Motor neuron (in vitro differentiated cells): Measurements from ENCODE around the gene POMT1. TPM values are rescaled to one million over a fixed set of nuclear protein-coding genes. Genes with fewer than 3 reads are reported as not detected.

ENCODE experiments used
- ATAC-seq, 8 experiments: fragments of 200-7000 bp; cut with Tn5 transposase; replicated peaks in 6 of 8; 2 replicates each; pipeline ENCODE4 v1.8.0; 2021; ENCODE audit warnings: mild to moderate bottlenecking in 8 of 8, moderate library complexity in 8 of 8
- H3K27ac ChIP-seq, 2 donors: fragments of 250-450 bp; sonication (Bioruptor Pico); 2 replicates each; pipeline ENCODE4 v1.9.0; 2021; ENCODE audit warnings: antibody characterized with exemption in 2 of 2, mild to moderate bottlenecking in 2 of 2, moderate library complexity in 1 of 2
- H3K4me1 ChIP-seq, 2 donors: fragments of 250-450 bp; sonication (Bioruptor Pico); replicated peaks in 1 of 2; 2 replicates each; pipeline ENCODE4 v1.6.1; 2021; ENCODE audit warnings: antibody characterized with exemption in 2 of 2, mild to moderate bottlenecking in 2 of 2, moderate library complexity in 1 of 2
- H3K4me3 ChIP-seq, 5 donors: fragments of 250-450 bp; sonication (Bioruptor Pico); 2 replicates each; pipeline ENCODE4 v1.9.0; 2021; ENCODE audit warnings: antibody characterized with exemption in 5 of 5, mild to moderate bottlenecking in 5 of 5, moderate library complexity in 4 of 5
- WGBS, 10 experiments: fragments of 450-650 bp; shearing (Covaris generic); methylation state at CpG; one replicate each; pipeline ENCODE4 v1.0.0; 2022; 5-methylcytosine and 5-hydroxymethylcytosine counted together
- in situ Hi-C, 9 experiments: fragments of 400-800 bp; cut with MboI; loops; one replicate each; pipeline ENCODE4 v1.15.0; 2021; ENCODE audit warnings: low sequenced_read_pairs in 9 of 9, low pct_unique_long_range_greater_than_20kb in 2 of 9; ENCODE audit not compliant: unreplicated experiment in 9 of 9
- total RNA-seq, 8 experiments: library from RNA; unstranded; fragments of 300-600 nt; gene quantifications; 2 replicates each; pipeline versions ENCODE4 v1.2.3 to v1.2.4, GENCODE V29; 2022

The POMT1 gene
- total RNA-seq, 8 experiments from 2014 or later: 10.0 to 39.8 (median 26.0) TPM

GRCh38 chr9:131490514-131490913 is 12.2 kb upstream of the POMT1 start:
- H3K4me3 ChIP-seq: no peak overlapping the region
- WGBS, 10 experiments: 33 to 72% (median 60%) methylated on average over 1 to 5 of the region's 8 CpGs; no CpG with 5 or more reads in 5 of the 10 experiments
- in situ Hi-C loops: loop anchor here in 1 of 9 experiments (25.0 kb wide), 1 partner anchor 128 kb away; no protein-coding TSS in a partner anchor
- no peaks in the 10 kb centered on the region for H3K4me1 ChIP-seq
- ATAC-seq: no peak
- H3K27ac ChIP-seq: no peak overlapping the region

- no peak for ATAC-seq
- WGBS, 10 experiments: 82 to 100% (median 95%) methylated on average over 1 to 8 of the region's 20 CpGs; no CpG with 5 or more reads in 4 of the 10 experiments
- H3K27ac ChIP-seq: no peak overlapping the region
- no peaks in the 10 kb centered on the region for H3K4me1 ChIP-seq
- no peak overlapping the region for H3K4me3 ChIP-seq
- in situ Hi-C loops: loop anchor here in 1 of 9 experiments (25.0 kb wide), 1 partner anchor 129 kb away; no protein-coding TSS in a partner anchor
Observed at GRCh38 chr9:131491001-131491710, 11.6 kb upstream of the POMT1 start.

- in situ Hi-C loops: loop anchor here in 1 of 9 experiments (25.0 kb wide), 1 partner anchor 130 kb away; no protein-coding TSS in a partner anchor
- Histone ChIP-seq H3K27ac (no peak overlapping the region), H3K4me3 (no peak overlapping the region), H3K4me1 (no peaks in the 10 kb centered on the region)
- no peak for ATAC-seq
- WGBS, 10 experiments: 50 to 100% (median 96%) methylated on average over 1 to 4 of the region's 6 CpGs; no CpG with 5 or more reads in 5 of the 10 experiments
Observed at GRCh38 chr9:131492070-131492469, 10.6 kb upstream of the POMT1 start.

GRCh38 chr9:131494296-131494870 is 8.3 kb upstream of the POMT1 start:
- Histone ChIP-seq H3K4me1 (no peaks in the 10 kb centered on the region), H3K4me3 (no peak overlapping the region), H3K27ac (no peak overlapping the region)
- ATAC-seq: no peak
- in situ Hi-C loops: loop anchor here in 1 of 9 experiments (25.0 kb wide), 1 partner anchor 132 kb away; no protein-coding TSS in a partner anchor
- 88 to 100% (median 92%) methylated on average over 1 to 15 of the region's 22 CpGs; no CpG with 5 or more reads in 5 of the 10 experiments for WGBS, 10 experiments

- WGBS, 10 experiments: 87 to 100% (median 88%) methylated on average over 1 to 7 of the region's 22 CpGs; no CpG with 5 or more reads in 6 of the 10 experiments
- in situ Hi-C loops: loop anchor here in 1 of 9 experiments (25.0 kb wide), 1 partner anchor 133 kb away; no protein-coding TSS in a partner anchor
- no peak overlapping the region for H3K27ac ChIP-seq
Observed at GRCh38 chr9:131495785-131496184, 6.9 kb upstream of the POMT1 start.

GRCh38 chr9:131496844-131497405 is 5.8 kb upstream of the POMT1 start:
- H3K4me1 ChIP-seq: peaks cover 5 to 11% of the 10 kb centered on the region in 2 donors
- H3K27ac ChIP-seq: no peak overlapping the region
- no peak overlapping the region for H3K4me3 ChIP-seq
- 93 to 100% (median 100%) methylated on average over 1 to 2 of the region's 10 CpGs; no CpG with 5 or more reads in 6 of the 10 experiments for WGBS, 10 experiments
- ATAC-seq: peak in 2 of 8 experiments; percentile 10 to 11
- in situ Hi-C loops: loop anchor here in 1 of 9 experiments (25.0 kb wide), 1 partner anchor 135 kb away; no protein-coding TSS in a partner anchor

More at GRCh38 chr9:131495785-131496184, 6.9 kb upstream of the POMT1 start:
- Histone ChIP-seq H3K4me3 (no peak overlapping the region), H3K4me1 (peaks cover 0 to 2% of the 10 kb centered on the region in 2 donors)
- ATAC-seq: peak in 5 of 8 experiments; percentile 9 to 31 (median 24)

GRCh38 chr9:131499254-131499767 is 3.4 kb upstream of the POMT1 start:
- in situ Hi-C loops: loop anchor here in 1 of 9 experiments (25.0 kb wide), 1 partner anchor 137 kb away; no protein-coding TSS in a partner anchor
- H3K4me1 ChIP-seq: peaks cover 9 to 21% of the 10 kb centered on the region in 2 donors
- WGBS, 10 experiments: 73 to 100% (median 80%) methylated on average over 1 to 3 of the region's 7 CpGs; no CpG with 5 or more reads in 5 of the 10 experiments
- H3K4me3 ChIP-seq: no peak overlapping the region
- no peak for ATAC-seq
- no peak overlapping the region for H3K27ac ChIP-seq

GRCh38 chr9:131500377-131500776 is 2.3 kb upstream of the POMT1 start:
- ATAC-seq: no peak
- in situ Hi-C loops: no loop called here
- peaks cover 11 to 22% of the 10 kb centered on the region in 2 donors for H3K4me1 ChIP-seq
- no peak overlapping the region for H3K27ac ChIP-seq
- WGBS, 10 experiments: 80 to 94% (median 90%) methylated on average over 2 to 12 of the region's 12 CpGs; no CpG with 5 or more reads in 1 of the 10 experiments
- H3K4me3 ChIP-seq: no peak overlapping the region

- no peak for ATAC-seq
- Histone ChIP-seq H3K27ac (no peak overlapping the region), H3K4me1 (peaks cover 11 to 22% of the 10 kb centered on the region in 2 donors), H3K4me3 (no peak overlapping the region)
- in situ Hi-C loops: no loop called here
- 0 to 93% (median 59%) methylated on average over 1 to 4 of the region's 5 CpGs; no CpG with 5 or more reads in 2 of the 10 experiments for WGBS, 10 experiments
Observed at GRCh38 chr9:131500939-131501541, 1.7 kb upstream of the POMT1 start.

GRCh38 chr9:131503626-131504465 is 1.1 kb downstream of the POMT1 start:
- in situ Hi-C loops: no loop called here
- 0 to 63% (median 17%) methylated on average over 2 to 9 of the region's 32 CpGs; no CpG with 5 or more reads in 4 of the 10 experiments for WGBS, 10 experiments
- Histone ChIP-seq H3K4me3 (peak overlapping the region; percentile 68 to 94 (median 83)), H3K27ac (no peak overlapping the region), H3K4me1 (peaks cover 11 to 22% of the 10 kb centered on the region in 2 donors)
- ATAC-seq: peak in 7 of 8 experiments; percentile 3 to 13 (median 5)

- Histone ChIP-seq H3K4me3 (no peak overlapping the region), H3K27ac (no peak overlapping the region), H3K4me1 (peaks cover 11 to 22% of the 10 kb centered on the region in 2 donors)
- WGBS, 10 experiments: 50 to 100% (median 90%) methylated on average over 1 to 8 of the region's 8 CpGs; no CpG with 5 or more reads in 2 of the 10 experiments
- ATAC-seq: no peak
- in situ Hi-C loops: no loop called here
Observed at GRCh38 chr9:131505012-131505411, 2.3 kb downstream of the POMT1 start.
